H7 (cell line): ENCODE data around the gene JAG1. TPM values are rescaled to one million over a fixed set of nuclear protein-coding genes. Genes with fewer than 3 reads are reported as not detected.

ENCODE experiments used
- DNase-seq: peaks from one replicate; pipeline ENCODE4 v3.0.0; 2012
- H3K27me3 ChIP-seq: 2 replicates; pipeline ENCODE4 v1.6.0; 2011; ENCODE audit warnings: mild to moderate bottlenecking, low read length; ENCODE audit not compliant: control insufficient read depth, insufficient read depth
- H3K36me3 ChIP-seq: replicated peaks from 2 replicates; pipeline ENCODE4 v1.5.1; 2011; ENCODE audit warnings: low read length; ENCODE audit not compliant: control insufficient read depth, insufficient read depth
- H3K4me3 ChIP-seq: 2 replicates; pipeline ENCODE4 v1.5.1; 2011; ENCODE audit warnings: low read depth, mild to moderate bottlenecking, control low read depth, low read length, moderate library complexity; ENCODE audit not compliant: insufficient read depth
- total RNA-seq: library from RNA; depleted of rRNA; stranded (reverse); fragments of >200 nt; shearing (Covaris generic); gene quantifications from 2 replicates; pipeline ENCODE4 v1.2.3, GENCODE V29; 2014

JAG1 gene
- total RNA-seq, 1 experiment from 2014 or later = 21.9 TPM

DNA sequence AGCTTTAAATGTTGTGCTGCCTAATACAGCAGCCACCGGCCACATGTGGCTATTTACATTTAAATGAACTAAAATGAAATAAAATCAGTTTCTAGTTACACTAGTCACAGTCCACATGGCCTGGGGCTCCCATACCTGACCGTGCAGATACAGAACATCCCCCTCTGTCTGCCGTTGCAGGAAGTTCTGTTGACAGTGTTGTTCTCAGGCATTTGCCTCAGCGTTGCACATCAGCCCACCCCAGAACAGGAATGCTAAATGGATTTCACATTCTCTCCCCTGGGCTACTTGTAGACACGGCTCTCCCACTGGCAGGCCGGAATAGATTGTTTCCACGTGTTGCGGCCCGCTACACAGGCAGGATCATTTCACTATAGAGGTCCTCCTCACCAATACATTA, 26.3 kb downstream of the JAG1 start:
- H3K27me3 ChIP-seq = no peaks in the 10 kb centered on the region
- peak; percentile 71 for DNase-seq
- peaks cover 48% of the 10 kb centered on the region for H3K36me3 ChIP-seq
- no peak overlapping the region for H3K4me3 ChIP-seq

DNA sequence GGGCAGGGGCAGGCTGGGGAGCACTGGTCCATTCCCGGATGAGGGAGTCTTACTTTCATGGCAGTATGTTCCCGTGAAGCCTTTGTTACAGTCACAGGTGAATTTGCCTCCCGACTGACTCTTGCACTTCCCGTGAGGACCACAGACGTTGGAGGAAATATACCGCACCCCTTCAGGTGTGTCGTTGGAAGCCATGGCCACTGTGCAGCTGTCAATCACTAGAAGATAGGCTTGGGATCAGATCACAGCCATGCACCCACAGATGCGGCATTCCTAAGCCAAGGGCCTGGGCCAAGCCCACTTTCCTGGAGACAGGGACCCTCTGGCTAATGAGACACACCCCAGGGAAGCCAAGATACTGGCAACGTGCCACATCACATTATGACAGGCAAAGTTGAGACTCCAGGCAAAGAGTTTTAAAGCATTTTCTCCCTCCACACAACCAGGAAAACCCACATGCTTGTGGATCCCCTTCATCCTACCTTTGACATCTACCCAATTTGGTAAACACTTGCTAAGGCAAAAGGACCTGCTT, 26.8 kb downstream of the JAG1 start:
- H3K36me3 ChIP-seq = peaks cover 52% of the 10 kb centered on the region
- no peaks in the 10 kb centered on the region for H3K27me3 ChIP-seq
- no peak overlapping the region for H3K4me3 ChIP-seq
- DNase-seq = no peak

DNA sequence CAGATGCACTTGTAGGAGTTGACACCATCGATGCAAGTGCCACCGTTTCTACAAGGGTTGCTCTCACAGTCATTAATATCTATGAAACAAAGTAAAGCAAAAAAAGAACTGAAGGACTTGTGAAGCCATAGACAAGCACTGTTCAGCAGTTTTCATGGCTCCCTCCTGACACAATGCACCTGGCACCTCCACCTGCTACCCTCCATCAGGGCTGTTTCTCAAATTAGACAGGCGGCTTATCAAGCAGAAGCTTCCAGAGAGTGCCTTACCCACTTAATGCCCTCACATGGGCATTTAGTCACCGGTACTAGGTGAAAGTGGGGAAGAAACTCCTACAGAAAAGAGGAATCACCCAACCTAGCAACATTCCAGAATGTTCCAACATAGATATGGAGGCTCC, 27.8 kb downstream of the JAG1 start:
- no peaks in the 10 kb centered on the region for H3K27me3 ChIP-seq
- H3K4me3 ChIP-seq = no peak overlapping the region
- H3K36me3 ChIP-seq = peaks cover 55% of the 10 kb centered on the region
- no peak for DNase-seq

DNA sequence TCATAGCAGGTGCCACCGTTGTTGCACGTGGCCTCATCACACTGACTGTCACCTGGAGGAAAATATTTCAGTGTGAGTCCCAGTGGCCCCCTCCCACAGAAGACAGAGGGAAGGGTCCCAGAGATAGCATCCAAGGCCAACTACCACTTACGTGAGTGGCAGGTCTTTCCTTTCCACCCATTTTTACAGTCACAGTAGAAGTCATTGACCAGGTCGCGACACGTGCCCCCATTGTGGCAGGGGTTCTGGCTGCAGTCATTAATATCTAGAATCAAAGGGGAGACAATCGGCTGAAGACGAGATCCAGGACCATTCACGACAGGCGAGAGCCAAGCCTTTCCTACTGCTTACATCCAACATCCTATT, 28.6 kb downstream of the JAG1 start:
- Histone ChIP-seq H3K4me3 (no peak overlapping the region), H3K27me3 (no peaks in the 10 kb centered on the region), H3K36me3 (peaks cover 61% of the 10 kb centered on the region)
- no peak for DNase-seq

DNA sequence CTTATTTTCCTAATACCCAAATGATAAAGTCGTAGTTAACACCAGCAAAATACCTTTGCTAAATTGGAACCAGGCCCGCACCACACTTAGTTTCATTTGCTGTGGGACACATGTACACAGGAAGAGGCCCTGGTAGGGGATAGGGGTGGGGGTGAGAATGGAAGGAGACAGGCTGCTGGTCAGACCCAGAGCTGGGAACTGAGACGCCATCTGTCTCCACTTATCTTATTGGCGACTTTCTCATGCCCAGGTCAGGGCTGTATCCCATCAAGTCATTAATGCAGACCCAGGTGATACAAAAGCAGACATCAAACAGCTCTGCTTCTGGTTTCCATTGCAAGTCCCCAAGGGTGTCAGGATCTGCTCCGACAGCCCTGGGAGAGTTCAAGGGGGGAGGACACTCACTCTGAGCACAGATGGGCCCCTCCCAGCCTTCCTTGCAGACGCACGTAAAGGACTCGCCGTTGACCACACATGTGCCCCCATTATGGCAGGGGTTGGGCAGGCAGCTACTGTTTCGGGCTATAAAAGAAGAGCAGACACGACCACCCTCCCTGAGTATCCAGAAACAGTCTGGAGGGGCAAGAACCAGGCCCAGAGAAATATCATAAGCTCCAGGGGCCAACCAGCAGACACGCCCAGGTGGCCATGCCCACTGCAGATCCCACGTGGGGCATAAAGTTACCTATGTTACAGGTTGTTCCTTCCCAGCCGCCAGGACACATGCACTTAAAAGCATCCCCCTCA, 29.2 kb downstream of the JAG1 start:
- Histone ChIP-seq H3K36me3 (peaks cover 65% of the 10 kb centered on the region), H3K27me3 (no peaks in the 10 kb centered on the region)

DNA sequence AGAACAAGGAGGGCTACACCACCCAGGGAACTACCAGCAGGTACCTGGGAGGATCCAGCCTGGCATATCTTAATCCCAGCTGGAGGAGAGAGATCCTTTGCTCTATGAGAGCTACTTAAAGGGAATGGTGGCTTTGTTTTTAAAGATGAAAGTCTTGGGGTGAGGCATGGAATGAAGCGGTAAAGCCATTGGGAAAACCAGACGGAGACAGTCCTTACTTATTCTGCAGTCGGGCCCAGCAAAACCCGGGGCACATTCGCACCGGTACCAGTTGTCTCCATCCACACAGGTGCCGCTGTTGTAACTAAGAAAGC, 30.3 kb downstream of the JAG1 start:
- H3K4me3 ChIP-seq = no peak overlapping the region
- no peak for DNase-seq
- H3K27me3 ChIP-seq = no peaks in the 10 kb centered on the region
- peaks cover 68% of the 10 kb centered on the region for H3K36me3 ChIP-seq

More for the DNA sequence above, 29.2 kb downstream of the JAG1 start:
- DNase-seq = no peak
- no peak overlapping the region for H3K4me3 ChIP-seq

DNA sequence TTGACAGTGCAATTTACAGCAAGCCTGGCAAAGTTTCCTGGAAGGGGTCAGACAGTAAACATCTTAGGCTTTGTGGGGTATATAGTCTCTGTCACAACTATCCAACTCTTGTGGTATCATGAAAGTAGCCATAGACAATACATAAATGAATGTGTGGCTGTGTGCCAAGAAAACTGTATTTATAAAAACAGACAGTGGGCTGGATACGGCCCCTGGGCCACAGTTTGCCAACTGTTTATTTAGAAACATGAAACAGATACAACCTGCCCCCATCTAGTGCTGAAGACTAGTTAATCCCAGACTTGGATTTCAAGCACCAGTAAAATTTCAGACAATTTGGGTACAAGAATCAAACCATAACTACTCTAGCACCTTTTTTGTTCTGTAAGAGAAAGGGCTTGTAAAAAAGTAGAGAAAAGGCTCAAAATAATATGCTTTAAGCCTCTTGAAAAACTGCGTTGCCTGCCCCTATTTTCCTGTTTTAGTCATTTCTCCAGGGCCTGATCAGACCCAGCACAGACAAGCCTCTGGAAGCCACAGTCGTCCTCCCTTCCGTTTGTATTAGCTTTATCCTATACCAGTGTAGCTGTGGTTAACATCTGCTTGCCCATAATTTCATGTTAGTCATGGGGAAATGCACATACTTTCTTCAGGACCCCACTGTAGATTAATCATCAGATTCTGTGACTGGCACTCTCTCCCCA, 30.8 kb downstream of the JAG1 start:
- no peak for DNase-seq
- Histone ChIP-seq H3K36me3 (peaks cover 64% of the 10 kb centered on the region), H3K4me3 (no peak overlapping the region), H3K27me3 (no peaks in the 10 kb centered on the region)

DNA sequence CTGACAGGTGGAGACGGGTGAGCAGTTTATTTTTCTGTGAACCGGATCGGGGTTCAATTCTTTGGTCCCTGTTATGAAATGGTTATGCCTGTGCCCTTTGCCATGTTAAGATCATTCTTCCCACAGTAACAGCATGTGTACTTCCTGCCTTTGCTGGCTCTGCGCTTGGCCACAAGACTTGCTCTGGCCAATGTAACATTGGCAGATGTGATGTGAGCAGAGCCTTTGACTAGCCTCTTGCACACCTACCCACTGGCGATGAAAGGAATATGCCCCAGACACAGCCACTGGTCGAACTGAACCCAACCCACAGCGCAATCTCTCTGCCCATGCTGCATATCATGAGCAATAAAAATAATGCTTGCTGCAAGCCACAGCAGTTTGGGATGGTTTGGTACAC, 31.9 kb downstream of the JAG1 start:
- peaks cover 58% of the 10 kb centered on the region for H3K36me3 ChIP-seq

DNA sequence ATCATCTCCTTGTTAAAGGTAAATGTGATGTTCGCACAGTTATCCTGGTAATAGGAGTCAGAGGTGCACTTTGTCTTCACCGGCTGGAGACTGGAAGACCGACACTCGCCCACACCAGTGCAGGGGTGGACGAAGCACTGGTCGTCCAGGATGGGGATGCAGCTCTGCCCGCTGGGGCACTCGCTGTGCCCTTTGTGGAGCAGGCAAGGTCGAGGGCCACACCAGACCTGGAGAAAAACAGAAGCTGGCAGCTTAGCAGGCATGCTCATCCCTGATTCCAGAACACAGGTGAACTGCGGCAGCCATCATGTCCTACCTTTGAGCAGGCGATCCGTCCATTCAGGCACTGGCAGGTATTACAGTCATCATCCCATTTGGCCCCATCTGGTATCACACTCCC, 32.3 kb downstream of the JAG1 start:
- H3K4me3 ChIP-seq = no peak overlapping the region
- peaks cover 56% of the 10 kb centered on the region for H3K36me3 ChIP-seq
- DNase-seq = no peak
- H3K27me3 ChIP-seq = no peaks in the 10 kb centered on the region

More for the DNA sequence above, 31.9 kb downstream of the JAG1 start:
- Histone ChIP-seq H3K4me3 (no peak overlapping the region), H3K27me3 (no peaks in the 10 kb centered on the region)
- no peak for DNase-seq

DNA sequence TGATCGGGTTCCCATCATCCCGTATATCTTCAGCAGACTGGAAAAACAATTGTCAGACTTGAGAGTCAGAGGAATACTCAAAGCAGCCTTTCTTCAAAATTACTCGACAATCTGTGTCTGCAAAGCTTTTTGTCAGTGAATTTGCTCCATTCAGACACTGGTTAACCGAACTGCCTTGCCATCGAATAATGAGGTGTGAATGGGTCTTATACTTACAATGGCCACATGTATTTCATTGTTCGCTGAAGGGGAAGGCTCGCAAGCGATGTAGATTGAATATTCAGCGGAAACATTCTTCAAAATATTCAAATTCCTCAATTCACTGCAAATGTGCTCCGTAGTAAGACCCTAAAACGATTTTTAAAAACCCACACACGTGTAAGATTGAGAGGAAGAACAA, 32.9 kb downstream of the JAG1 start:
- no peak for DNase-seq
- H3K36me3 ChIP-seq = peaks cover 53% of the 10 kb centered on the region
- no peaks in the 10 kb centered on the region for H3K27me3 ChIP-seq
- no peak overlapping the region for H3K4me3 ChIP-seq

DNA sequence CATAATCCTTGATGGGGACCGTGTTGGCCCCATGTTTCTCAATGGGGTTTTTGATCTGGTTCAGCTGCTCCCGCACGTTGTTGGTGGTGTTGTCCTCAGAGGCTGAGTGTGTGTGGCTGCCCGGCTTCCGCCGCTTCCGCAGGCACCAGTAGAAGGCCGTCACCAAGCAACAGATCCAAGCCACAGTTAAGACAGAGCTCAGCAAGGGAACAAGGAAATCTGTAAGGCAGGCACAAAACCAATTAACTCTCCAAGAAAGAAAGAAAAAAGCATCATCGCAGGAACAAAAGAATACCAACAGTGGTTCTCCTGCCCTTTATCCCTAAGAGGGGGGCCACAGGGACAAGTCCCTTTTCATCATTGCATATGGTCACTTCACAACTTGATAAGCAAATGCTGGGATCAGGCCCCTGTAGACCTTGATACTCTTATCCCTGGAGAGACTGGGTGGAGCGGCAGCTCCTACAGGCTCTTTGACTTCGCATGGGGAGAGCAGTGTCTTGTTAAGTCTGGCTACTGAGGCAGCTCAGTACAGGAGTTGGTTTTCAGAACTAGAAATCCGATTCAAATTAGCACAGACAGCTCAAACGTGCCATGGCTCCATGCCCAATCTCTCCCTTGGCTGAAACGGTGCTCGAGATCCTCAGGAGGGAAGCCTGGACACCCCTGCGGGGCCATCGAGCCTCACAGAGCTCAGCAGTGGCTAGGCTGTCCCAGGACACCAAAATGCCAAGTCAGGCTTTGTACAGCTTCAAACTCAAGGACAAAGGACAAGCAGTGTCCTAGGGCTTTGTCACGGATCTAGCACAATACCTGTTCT, 33.9 kb downstream of the JAG1 start:
- H3K27me3 ChIP-seq = no peaks in the 10 kb centered on the region
- no peak for DNase-seq
- peaks cover 44% of the 10 kb centered on the region for H3K36me3 ChIP-seq
- H3K4me3 ChIP-seq = no peak overlapping the region

DNA sequence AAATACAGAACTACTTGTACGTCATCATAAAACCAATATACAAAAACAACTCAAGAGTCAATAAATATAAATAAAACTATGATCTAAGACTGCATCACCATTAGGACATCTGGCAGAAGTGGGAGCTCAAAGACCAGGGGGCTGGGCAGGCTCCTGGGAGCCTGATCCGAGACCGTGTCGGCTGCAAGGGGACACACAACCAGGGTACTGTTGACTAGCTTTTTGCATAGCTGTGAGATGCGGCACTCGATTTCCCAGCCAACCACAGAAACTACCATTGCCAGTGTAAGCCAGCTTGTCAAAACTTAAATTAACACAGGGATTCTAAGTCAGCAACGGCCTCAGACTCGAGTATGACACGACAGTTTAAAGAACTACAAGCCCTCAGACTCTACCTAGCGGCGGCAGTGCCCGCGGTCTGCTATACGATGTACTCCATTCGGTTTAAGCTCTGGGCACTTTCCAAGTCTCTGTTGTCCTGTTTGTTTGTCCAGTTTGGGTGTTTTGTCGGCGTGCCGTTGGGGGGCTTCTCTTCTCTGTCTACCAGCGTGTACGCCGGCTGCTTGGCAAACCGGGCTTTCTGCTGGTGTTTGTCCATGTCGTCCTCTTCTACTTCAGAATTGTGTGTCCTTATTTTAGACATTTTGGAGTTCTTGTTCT, 34.6 kb downstream of the JAG1 start:
- no peak for DNase-seq
- no peaks in the 10 kb centered on the region for H3K27me3 ChIP-seq
- H3K4me3 ChIP-seq = no peak overlapping the region
- peaks cover 39% of the 10 kb centered on the region for H3K36me3 ChIP-seq

DNA sequence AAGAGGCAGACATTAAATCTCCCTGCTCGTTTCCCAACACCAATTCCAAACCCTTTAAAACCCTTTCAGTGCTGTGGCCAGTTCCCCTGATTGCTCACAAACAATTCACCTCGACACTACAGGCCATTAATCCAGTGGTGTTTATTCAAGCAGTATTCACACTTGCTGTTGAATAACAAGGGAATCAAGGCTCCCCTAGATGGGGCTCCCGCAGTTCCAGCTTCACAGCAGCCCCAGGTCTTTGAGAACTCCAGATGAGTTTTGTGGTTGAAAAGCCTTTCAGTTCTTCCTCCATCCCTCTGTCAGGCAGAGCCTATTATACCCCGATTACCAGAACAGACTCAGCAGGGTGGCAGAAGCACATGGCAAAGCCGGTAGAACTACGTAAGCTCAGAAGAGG, 36.2 kb downstream of the JAG1 start:
- Histone ChIP-seq H3K36me3 (peaks cover 29% of the 10 kb centered on the region), H3K27me3 (no peaks in the 10 kb centered on the region), H3K4me3 (no peak overlapping the region)
- DNase-seq = peak; percentile 87

DNA sequence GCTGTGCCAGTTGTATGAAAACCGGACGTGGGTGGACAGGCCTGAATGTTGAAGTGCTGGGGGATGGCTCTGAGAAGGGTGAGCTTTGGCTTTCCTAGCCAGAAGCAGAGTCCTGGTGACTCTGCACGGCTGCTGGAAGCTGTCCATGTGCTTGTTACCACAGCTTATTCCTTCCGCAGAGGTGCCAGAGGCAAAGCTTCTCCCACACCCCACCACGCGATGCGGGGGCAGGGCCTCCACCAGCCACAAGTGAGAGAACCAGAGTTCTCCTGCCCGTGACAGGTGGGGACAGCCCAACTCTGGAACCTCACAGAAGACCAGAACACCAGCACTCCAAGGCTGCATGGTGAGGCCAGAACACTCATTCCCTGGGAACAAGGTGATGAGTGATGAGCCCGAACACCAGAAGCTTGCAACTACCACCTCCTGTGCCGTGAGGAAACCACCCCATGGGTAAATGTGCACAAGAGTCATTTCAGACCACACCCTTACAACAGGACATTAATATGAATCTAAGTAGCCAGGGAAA, 36.7 kb downstream of the JAG1 start:
- DNase-seq = no peak
- Histone ChIP-seq H3K36me3 (peaks cover 24% of the 10 kb centered on the region), H3K4me3 (no peak overlapping the region), H3K27me3 (no peaks in the 10 kb centered on the region)
